PC-3 (cell line): ENCODE measurements around the gene KCNN1.

ENCODE experiments used
- CTCF ChIP-seq: fragments of 300-600 bp; sonication (generic); conservative IDR thresholded peaks from 2 replicates; pipeline ENCODE4 v1.5.1; 2017; ENCODE audit warnings: antibody characterized with exemption, low read depth, mild to moderate bottlenecking, low read length
- EZH2 ChIP-seq: fragments of 300-600 bp; sonication (generic); IDR thresholded peaks from one replicate; pipeline ENCODE4 v1.6.1; 2017; ENCODE audit warnings: antibody characterized with exemption, mild to moderate bottlenecking, low read length; ENCODE audit not compliant: unreplicated experiment
- EZH2phosphoT487 ChIP-seq: fragments of 300-600 bp; sonication (generic); IDR thresholded peaks from 2 replicates; pipeline ENCODE4 v1.6.1; 2018; ENCODE audit warnings: mild to moderate bottlenecking, antibody characterized with exemption, low read length, borderline replicate concordance

GRCh38 chr19:17949956-17950309, 17.0 kb upstream of the KCNN1 start:
- TF ChIP-seq CTCF = no peak
- no peak for TF ChIP-seq EZH2phosphoT487
- no peak for TF ChIP-seq EZH2
